ENCODE data around the gene CACNA2D1.

Gene CACNA2D1

GRCh38 chr7:82071468-82071867 lies 372.1 kb downstream of the CACNA2D1 start:
- TF ChIP-seq CTCF (IDR thresholded peaks at IDR 0.05), result no peak

GRCh38 chr7:82067628-82068264 lies 375.8 kb downstream of the CACNA2D1 start:
- TF ChIP-seq CTCF (IDR thresholded peaks at IDR 0.05), result no peak

GRCh38 chr7:82057476-82057875 lies 386.1 kb downstream of the CACNA2D1 start:
- TF ChIP-seq CTCF (IDR thresholded peaks at IDR 0.05), result no peak

GRCh38 chr7:82056282-82056681 lies 387.3 kb downstream of the CACNA2D1 start:
- no peak for TF ChIP-seq CTCF (IDR thresholded peaks at IDR 0.05)

- TF ChIP-seq CTCF (IDR thresholded peaks at IDR 0.05), result no peak
Measured at GRCh38 chr7:82054544-82054943, 389.0 kb downstream of the CACNA2D1 start.

GRCh38 chr7:82053453-82054032 lies 390.0 kb downstream of the CACNA2D1 start:
- no peak for TF ChIP-seq CTCF (IDR thresholded peaks at IDR 0.05)

- TF ChIP-seq CTCF (IDR thresholded peaks at IDR 0.05), result no peak
Measured at GRCh38 chr7:82051601-82052000, 392.0 kb downstream of the CACNA2D1 start.

Measured in LNCAP (cell line).